HG02840 (cell line): Measurements from ENCODE around the gene GARIN5B.
A peak's percentile ranks its signal among the peaks of the same experiment; 100 is the strongest.

Source experiments
- ATAC-seq: cut with Tn5 transposase; IDR thresholded peaks from one replicate; pipeline ENCODE4 v1.9.1; 2021; ENCODE audit warnings: mild to moderate bottlenecking, moderate library complexity, moderate number of reproducible peaks; ENCODE audit not compliant: unreplicated experiment, low FRiP score

The GARIN5B gene

DNA sequence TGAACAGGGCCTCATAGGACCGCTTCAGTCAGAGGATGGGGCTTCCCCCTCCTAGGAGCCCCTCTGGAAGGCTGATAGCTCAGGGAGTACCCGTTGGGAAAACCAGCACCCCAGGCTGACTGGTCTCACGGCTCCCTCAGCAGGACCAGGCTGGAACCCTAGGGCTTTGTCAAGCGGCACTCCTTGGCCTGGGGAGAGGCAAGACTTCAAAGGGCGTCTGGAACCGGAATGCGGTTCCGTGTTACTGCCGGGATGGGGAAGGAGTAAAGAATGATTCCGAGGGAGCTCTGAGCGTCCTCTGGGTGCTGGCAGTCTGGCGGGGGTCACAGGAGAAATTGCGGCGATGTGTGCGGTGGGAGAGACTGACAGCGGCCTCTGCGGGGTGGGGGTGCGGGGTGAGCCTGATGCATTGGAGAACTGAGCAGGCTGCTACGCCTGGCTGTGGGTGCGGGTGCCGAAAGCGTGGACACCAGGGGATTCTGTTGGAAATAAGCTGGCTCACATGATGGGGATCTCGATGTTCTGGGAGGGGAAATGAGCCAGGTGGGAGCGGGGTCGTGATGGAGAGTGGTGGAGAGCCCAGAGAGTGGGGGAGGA is 10.4 kb downstream of the GARIN5B start:
- no peak for ATAC-seq

DNA sequence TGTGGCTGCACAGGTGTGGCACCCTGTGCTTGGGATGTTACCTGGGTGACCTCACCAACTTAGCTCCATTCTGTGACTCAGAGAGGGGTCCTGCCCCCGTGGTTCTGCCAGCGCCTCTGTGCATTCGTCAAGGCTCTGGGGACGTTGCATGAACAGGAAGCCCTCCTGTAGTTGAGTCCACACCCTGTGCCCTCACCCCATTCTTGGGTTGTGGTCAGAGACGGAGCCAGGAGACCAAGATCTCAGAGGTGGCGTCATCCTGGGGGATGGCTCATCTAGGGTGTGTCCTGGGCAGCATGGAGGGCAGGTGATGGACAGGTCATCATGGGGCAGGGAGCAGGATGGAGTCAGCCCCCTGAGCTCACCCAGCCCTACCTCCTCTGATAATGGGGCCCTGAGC is 11.0 kb downstream of the GARIN5B start:
- no peak for ATAC-seq

DNA sequence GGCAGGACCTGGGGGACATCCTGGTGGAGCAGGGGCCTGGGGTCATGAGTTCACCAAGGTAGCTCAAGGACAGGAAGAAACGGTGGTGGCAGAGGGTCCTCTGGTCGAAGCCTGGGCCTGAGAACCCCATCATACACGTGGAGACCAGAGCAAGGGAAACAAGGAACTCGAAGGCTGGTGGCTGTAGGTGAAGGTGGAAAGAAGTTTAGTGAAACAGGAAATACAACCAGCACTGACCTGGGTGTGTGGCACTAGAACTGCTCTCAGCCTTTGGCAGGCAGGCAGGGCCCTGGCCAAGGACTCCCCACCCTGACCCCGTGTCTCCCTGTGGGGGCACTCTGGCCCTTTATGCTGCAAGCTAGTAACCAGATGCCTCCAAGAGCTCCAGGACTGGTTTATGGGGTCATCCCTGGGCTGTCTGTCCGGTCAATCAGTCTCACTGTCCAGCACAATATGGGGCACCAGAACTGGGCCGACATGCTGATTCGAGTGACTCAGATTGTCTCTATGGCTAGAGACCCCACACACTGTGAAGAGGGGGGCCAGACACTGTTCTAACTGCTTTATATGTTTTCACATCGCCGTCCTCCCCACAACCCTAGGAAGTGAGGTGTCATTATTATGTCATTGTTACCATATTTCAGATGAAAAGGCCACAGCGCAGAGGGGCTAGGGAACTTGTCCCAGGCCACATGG is 12.3 kb downstream of the GARIN5B start:
- ATAC-seq = no peak

DNA sequence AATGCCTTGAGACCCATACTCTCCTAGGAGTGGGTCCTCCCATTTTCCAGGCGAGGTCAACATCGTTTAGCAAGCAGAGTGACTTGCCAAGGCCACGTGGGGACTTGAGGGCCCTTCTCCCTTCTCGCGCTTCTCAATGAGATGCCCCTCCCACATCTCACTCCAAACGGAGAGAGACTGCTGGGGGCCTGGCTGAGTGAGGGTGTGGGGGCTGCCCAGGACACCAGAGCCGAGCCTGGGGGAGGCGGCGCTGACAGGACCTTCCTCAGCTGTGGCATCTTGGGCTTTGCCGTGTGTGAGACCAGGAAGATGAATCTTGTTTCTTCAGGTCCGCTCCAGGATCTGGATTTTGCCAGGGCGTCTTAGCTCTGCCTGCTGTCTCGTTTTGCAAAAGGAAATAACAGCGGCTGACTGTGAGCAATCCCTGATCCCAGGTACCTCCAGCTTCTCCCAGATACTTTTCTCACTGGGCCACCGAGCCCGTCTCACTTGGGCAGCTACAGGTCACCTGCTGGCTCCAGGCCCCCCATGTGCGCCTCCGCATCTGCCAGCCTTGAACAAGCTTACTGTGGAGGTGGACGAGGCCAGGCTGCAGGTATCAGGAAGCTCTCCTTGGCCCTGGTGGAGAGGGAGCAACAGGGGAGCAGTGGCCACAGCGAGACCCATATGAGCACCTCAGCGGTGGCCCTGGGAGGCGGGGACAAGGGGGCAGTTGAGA is 14.6 kb downstream of the GARIN5B start:
- no peak for ATAC-seq

DNA sequence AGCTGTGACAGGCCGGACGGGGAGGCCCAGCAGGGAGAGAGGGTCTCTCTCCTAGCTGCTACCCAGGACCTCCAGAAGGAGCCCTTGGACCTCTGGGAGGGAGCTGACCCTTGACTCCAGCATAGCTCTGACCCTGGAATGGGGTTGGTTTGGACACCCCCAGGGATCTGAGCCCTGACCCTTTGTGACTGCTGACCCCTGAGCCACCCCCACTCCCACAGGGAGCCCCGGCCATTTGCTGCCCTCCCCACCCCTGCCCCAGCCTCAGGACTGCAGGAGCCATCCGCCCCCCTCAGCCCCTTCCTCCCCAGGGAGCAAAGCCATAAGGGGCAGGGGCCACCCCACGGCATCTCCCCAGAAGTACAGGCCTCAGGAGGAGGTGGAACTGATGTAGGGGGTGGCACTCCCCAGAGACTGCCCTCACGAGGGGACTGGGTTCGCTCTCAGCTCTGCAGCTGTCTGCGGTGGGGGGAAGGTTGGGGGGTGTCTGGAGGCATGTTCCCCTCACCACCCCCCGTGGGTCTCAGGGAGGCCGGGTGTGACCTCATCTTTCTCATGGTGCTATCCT is 15.5 kb downstream of the GARIN5B start:
- ATAC-seq = no peak

DNA sequence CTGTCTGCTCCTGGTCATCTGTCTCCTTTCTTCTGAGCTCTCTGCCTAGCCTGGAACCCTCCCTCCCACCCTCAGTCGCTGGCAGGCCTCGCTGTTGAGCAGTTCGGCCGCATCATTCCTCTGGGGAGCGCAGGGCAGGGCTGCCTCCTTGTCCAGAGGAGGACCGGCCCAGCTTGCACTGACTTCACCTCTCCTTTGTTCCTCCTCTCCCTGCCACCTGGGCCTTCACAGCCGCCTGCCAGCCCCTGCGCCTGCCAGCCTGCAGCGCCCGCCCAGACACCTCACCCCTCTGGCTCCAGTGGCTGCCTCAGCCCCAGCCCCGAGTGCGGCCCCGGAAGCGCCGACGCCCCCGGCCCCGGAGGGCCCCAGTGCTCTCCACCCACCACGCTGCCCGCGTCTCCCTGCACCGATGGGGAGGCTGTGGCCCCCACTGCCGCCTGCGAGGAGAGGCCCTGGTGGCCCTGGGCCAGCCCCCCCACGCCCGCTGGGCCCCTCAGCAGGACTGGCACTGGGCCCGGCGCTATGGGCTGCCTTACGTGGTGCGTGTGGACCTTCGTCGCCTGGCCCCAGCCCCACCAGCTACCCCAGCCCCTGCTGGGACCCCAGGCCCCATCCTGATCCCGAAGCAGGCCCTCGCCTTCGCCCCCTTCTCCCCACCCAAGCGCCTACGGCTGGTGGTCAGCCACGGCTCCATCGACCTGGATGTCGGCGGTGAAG is 16.2 kb downstream of the GARIN5B start:
- ATAC-seq = no peak

DNA sequence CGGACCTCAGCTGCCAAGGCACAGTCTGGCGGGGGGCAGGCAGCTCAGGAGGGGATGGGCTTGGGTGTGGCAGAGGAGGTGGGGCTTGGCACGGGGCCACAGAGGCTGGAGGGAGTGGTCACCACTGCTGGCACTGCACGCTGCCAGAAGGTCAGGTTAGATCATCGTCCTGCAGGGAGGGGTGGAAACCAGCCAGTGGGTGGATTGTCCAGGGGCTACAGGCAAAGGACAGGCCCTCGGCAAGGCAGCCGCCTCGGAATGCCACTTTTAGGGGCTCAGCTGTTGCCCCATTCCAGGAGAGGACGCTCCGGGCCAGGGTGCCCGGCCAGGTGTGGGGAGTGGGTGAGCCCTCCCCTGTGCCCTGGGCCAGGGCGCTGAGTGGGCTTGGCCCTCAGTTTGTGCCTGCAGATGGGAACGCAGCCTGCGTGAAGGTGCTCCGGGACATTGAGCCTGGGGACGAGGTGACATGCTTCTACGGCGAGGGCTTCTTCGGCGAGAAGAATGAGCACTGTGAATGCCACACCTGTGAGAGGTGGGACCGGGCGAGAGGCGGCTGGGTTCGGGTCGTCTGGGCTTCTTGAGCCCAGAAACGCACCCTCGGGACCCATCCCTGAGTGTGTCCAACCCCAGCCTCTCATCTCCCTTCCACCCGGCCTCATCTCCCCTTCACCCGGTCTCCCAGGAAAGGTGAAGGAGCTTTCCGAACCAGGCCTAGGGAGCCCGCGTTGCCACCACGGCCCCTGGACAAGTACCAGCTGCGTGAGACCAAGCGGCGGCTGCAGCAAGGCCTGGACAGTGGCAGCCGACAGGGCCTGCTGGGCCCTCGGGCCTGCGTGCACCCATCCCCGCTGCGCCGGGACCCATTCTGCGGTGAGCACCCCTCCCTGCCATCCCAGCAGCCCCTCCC is 17.0 kb downstream of the GARIN5B start:
- no peak for ATAC-seq

DNA sequence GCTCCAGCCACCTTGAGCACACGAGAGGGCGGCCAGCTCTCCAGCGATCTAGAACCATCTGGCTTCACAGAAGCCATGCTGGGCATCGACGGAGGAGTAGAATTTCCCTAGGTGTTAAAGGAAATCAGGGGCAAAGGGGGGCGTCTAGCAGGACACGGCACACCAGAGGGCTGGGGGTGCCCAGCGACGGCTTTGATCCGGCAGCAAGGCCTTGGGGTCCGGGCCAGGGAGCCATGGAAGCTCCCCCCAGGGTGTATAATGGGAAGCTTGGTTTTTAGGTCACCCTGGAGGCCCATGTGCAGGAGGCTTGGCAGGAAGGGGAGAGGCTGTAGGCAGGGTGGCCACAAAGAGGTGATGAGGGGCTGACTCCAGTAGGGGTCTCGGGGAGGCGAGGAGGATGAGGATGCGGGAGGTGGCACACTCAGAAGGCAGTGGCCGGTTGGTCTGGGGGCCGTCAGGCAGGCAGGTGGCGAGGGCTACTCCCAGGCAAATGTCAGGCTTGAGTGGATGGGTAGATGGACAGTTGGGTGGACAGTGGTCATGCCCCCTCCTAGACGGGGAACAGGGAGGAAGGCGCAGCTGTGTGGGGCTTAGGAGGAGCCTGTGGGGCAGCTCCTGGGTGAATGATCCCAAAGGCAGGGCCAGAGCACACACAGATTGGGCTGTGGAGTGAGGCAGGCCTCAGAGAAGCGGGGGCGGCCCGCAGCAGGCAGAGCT is 17.8 kb downstream of the GARIN5B start:
- no peak for ATAC-seq

DNA sequence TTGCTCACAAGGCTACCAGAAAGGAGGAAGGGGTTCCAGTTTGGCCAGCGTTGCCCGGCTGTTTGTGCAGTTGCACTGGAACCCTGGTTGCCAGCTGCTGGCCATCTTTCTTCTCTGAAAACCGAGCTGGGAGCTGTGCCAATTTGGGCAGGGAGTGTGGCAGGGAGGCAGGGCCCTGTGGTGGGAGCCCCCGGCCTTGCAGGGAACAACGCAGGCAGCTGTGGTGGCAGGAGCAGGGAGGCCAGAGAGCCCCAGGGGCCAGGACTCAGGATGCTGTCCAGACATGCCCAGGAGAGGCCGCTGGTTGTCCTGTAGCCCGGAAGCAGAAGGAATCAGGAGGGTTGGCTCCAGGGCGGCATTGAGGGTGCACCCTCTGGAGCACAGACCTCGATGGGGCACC is 18.6 kb downstream of the GARIN5B start:
- ATAC-seq = no peak

DNA sequence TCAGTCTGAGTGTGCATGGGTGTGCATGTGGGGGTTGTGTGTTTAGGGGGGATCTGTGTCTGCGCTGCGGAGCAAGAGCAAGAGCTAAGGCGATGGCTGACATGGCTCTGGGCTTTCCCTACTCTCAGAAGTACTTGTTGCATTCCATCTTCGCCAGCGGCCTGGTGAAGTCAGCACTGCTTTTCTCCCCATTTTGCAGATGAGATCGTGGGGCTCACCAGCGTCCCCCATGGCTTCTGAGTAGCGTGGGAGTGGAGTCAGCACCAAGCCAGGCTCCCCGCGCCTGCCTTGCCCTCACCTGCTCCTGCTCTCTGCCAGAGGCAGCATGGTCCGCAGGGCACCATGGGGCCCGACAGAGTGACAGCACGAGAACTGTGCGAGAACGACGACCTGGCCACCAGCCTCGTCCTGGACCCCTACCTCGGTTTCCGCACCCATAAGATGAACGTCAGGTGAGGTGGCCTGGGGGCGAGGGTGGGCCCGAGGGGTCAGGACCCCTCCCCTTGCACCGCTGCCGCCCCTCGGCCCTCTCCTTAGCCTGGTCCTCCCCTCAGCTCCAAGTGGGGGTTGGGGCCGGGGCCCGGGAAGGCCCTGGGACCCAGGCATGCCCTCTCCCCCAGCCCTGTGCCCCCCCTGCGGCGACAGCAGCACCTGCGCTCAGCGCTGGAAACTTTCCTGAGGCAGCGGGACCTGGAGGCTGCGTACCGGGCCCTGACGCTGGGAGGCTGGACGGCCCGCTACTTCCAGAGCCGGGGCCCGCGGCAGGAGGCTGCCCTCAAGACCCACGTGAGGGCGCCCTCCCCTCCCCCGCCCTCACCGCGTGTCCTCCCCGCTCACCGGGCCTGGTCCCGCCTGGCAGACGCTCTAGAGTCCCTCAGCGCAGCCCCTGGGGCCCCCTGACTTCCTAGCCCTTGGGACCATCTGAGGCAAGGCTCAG is 21.2 kb downstream of the GARIN5B start:
- no peak for ATAC-seq

DNA sequence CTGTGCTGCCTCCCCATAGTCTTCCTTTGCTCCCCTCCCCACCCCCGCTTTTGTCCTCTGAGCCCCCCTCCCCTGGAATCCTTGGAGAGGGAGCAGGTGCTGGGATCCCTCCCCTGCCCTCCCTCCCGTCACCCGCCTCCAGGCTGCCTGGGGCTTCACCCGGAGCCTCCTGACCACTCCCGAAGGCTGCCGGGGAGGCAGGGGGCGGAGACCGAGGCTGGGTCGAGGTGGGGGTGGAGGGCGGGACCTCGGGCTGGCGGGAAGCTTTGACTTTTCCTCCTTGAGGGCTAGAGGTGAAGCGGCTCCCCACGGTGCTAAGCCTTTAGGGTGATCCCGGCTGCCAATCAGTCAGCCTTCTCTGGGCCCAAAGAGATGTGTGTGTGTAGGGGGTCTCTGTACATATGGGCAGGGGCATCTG is 21.9 kb downstream of the GARIN5B start:
- no peak for ATAC-seq

DNA sequence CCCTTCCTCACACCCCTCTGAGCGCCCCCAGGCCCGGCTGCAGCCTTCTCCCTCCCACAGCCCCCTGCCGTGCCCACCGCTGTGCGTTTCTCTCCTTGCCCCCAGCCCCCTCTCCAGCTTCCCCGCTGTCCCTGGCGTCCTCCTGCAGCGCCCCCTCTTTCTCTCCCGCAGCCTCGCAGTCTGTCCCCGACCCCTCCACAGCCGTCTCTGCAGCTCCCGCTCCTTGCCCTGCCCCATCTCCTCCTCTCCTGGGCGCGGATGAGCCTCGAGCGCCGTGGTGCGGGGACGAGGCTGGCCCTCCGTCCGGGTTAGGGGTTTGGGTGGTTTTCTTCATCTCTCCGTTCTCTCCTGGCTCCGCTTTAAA is 22.3 kb downstream of the GARIN5B start:
- ATAC-seq = no peak

DNA sequence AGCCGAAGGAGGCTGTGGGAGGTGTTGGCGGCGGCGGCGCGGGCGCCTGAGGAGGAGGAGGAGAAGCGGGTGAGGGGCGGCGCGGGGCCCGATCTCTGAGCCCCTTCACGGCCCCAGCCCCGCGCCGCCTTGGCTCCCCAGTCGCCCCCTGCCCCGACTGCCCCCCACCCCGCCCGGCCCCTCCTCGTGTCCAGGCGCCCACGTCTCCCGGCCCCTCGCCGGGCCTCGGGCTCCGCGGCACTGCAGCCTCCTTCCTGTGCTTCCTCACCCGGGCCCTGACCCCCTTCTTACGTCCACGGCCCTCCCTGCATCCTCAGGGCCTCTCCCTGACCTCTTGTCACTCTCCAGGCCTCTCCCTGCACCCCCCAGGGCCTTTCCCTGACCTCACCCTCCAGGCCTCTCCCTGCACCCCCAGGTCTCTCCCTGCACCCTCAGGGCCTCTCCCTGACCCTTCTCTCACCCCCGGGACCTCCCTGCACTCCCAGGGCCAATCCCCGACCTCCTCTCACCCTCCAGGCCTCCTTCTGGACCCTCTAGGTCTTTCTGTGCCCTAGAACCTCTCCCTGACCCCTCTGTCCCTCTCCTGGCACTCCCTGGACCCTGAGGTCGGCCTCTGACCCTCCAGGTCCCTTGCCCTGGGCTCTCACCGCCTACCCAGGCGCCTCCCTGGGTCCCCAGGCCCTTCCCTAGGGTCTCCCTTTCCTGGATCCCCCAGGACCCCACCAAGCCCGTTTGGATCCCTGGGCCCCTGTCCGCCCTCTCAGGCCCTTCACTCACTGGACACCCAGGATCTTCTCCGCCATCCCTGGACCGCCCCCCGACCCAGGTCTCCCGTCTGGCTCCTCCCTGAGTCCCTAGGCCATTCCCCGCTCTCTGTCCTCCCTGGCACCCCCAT is 22.9 kb downstream of the GARIN5B start:
- no peak for ATAC-seq

DNA sequence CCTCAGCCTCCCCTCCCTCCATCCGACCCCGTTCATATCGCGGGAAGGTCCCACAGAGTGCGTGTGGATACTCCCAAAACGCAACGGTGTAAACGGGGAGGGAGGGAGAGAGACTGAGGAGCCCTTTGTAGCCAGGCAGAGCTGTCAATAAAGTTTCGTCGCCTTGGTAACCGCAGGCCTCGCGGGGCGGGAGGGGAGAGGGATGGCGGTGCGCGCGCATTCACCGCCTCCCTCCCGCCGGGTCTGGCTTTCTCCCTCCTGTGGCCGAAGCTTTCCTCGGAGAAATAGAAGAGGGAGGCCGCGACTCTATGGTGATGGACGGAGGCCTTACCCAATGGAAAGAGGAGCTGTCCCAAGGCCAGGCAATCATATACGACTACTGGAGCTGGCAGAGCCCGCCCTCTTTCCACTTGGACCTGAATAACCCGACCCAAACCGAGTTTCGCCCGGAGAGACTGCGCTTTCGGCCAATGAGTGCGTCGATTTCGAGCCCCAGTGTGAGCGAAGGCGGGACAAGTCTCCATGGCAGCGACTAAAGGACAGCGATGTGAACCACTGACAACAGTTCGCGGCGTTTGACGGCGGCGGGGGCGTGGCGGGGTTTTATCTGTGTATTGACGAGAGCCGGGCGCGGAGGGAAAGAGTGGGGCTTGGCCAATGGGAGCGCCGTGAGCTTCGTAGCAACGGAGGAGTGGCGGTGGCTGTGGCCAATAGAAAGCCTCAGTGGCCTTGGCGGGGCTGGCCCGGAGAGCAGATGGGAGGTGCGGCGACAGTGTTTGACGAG is 23.8 kb downstream of the GARIN5B start, which contains the start of gene KMT5C:
TSS of gene KMT5C (plus strand) at position 772 of the 784 bp plus-strand sequence. CDS start 2,061 bp downstream, outside the sequence.
- ATAC-seq = peak; percentile 88

DNA sequence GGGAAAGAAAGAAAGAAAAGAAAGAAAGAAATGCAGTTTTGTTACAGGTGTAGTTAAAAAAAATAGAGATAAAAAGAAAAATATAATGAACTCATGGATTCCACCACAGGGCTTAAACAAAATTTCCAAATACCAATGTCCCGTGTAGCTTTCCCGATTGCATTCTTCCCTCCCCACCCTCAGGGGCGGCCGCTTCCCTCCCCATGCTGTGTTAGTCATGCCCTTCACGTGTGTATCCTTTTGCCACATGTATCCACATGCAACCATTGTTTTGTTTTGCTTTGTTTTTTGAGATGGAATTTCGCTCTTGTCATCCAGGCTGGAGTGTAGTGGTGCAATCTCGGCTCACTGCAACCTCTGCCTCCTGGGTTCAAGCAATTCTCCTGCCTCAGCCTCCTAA is 27.0 kb downstream of the GARIN5B start:
- ATAC-seq = no peak

DNA sequence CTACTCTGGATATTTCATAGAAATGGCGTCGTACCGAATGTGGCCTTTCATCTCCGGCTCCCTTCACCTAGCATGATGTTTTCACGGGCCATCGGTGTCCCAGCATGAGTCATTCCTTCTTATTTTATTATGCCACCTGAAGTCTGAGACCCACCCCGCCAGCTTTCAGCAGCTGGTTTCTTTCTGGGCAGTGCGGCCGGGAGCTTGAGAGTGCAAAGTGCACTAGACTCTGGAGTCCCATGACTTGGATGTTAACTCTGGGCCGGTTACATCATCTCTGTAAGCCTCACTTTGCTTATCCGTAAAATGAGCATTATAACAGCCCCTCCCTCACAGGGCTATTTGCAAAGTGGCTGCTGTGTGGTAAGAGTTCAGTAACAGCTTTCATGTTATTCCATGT is 29.2 kb downstream of the GARIN5B start:
- no peak for ATAC-seq
